IPS-NIHi7 (cell line): ENCODE data around the gene TUB.

Experiments
- DNase-seq: peaks from one replicate; pipeline ENCODE4 v3.0.0; 2012; ENCODE audit warnings: mixed read lengths; ENCODE audit errors: extremely low spot score

The TUB gene

GRCh38 chr11:8068605-8069221, 12.3 kb upstream of the TUB start:
- DNase-seq, result no peak

GRCh38 chr11:8069771-8070170, 11.2 kb upstream of the TUB start:
- DNase-seq, result no peak

GRCh38 chr11:8070417-8071115, 10.4 kb upstream of the TUB start:
- peak; percentile 64 for DNase-seq

- no peak for DNase-seq
These were observed 9.1 kb upstream of the TUB start for GRCh38 chr11:8071616-8072581.

GRCh38 chr11:8075119-8075726, 5.8 kb upstream of the TUB start:
- no peak for DNase-seq

- DNase-seq, result no peak
These were observed 1.8 kb upstream of the TUB start for GRCh38 chr11:8079111-8079675.

- DNase-seq, result no peak
These were observed 841 bp upstream of the TUB start for GRCh38 chr11:8080069-8080670.

- no peak for DNase-seq
These were observed 710 bp downstream of the TUB start for GRCh38 chr11:8081591-8082250.

GRCh38 chr11:8082391-8083087, 1.5 kb downstream of the TUB start:
- peak; percentile 60 for DNase-seq

GRCh38 chr11:8083088-8083395, 2.0 kb downstream of the TUB start:
- no peak for DNase-seq

GRCh38 chr11:8083871-8084281, 2.9 kb downstream of the TUB start:
- no peak for DNase-seq

- no peak for DNase-seq
These were observed 3.3 kb downstream of the TUB start for GRCh38 chr11:8084352-8084751.

GRCh38 chr11:8085011-8085645, 4.1 kb downstream of the TUB start:
- no peak for DNase-seq

GRCh38 chr11:8086001-8086479, 5.0 kb downstream of the TUB start:
- no peak for DNase-seq

- no peak for DNase-seq
These were observed 5.6 kb downstream of the TUB start for GRCh38 chr11:8086571-8086970.

GRCh38 chr11:8087185-8087584, 6.2 kb downstream of the TUB start:
- peak; percentile 55 for DNase-seq

GRCh38 chr11:8087756-8088155, 6.7 kb downstream of the TUB start:
- no peak for DNase-seq

- DNase-seq, result no peak
These were observed 8.9 kb downstream of the TUB start for GRCh38 chr11:8089791-8090510.

GRCh38 chr11:8090756-8091155, 9.7 kb downstream of the TUB start:
- DNase-seq, result peak; percentile 80
